DND-41 (cell line): ENCODE data around the gene SOX9.

Experiments
- CTCF ChIP-seq: IDR thresholded peaks from 2 replicates; pipeline ENCODE4 v1.5.1; 2012; ENCODE audit warnings: borderline replicate concordance, low read length, moderate library complexity, mild to moderate bottlenecking; ENCODE audit not compliant: poor library complexity, severe bottlenecking; ENCODE audit errors: extremely low read depth
- EZH2 ChIP-seq: IDR thresholded peaks from 3 replicates; pipeline ENCODE4 v1.6.1; 2012; ENCODE audit warnings: borderline replicate concordance, low read depth, mild to moderate bottlenecking, moderate library complexity, low read length, inconsistent platforms; ENCODE audit not compliant: severe bottlenecking

- TF ChIP-seq CTCF: no peak
- no peak for TF ChIP-seq EZH2
Observed at GRCh38 chr17:72141336-72141735, 20.5 kb downstream of the SOX9 start.
